K562 (cell line): Measurements from ENCODE around the gene CYB5D1. TPM values are rescaled to one million over a fixed set of nuclear protein-coding genes. Genes with fewer than 3 reads are reported as not detected.

Experiments
- BRF1 ChIP-seq: IDR thresholded peaks from 3 replicates; pipeline ENCODE4 v1.6.1; 2011; ENCODE audit warnings: borderline replicate concordance, mild to moderate bottlenecking; ENCODE audit not compliant: insufficient read length; ENCODE audit errors: extremely low read depth
- EGR1 ChIP-seq: fragments of 450-650 bp; conservative IDR thresholded peaks from 2 replicates; pipeline ENCODE4 v1.6.1; 2017; ENCODE audit warnings: mild to moderate bottlenecking
- ELF2 ChIP-seq: fragments of 250-450 bp; sonication (Bioruptor Pico); IDR thresholded peaks from 2 replicates; pipeline ENCODE4 v1.5.0; 2021; ENCODE audit warnings: mild to moderate bottlenecking
- HDAC8 ChIP-seq: fragments of 450-650 bp; IDR thresholded peaks from 2 replicates; pipeline ENCODE4 v1.6.1; 2016; ENCODE audit warnings: mild to moderate bottlenecking, missing genetic modification characterization, moderate library complexity, missing compliant biosample characterization
- HIVEP1 ChIP-seq: fragments of 250-450 bp; sonication (Bioruptor Pico); IDR thresholded peaks from 2 replicates; pipeline ENCODE4 v1.4.0; 2020; ENCODE audit warnings: mild to moderate bottlenecking
- HNRNPL ChIP-seq: fragments of 200-400 bp; formaldehyde crosslinking; IDR thresholded peaks from 2 replicates; pipeline ENCODE4 v1.6.1; 2017; ENCODE audit warnings: low read depth, mild to moderate bottlenecking, low read length
- HNRNPUL1 ChIP-seq: fragments of 200-400 bp; formaldehyde crosslinking; IDR thresholded peaks from 2 replicates; pipeline ENCODE4 v1.6.1; 2017; ENCODE audit warnings: low read length
- KLF10 ChIP-seq: fragments of 250-450 bp; sonication (Bioruptor Pico); IDR thresholded peaks from 2 replicates; pipeline ENCODE4 v1.6.1; 2021; ENCODE audit warnings: matching md5 sums
- MEF2D ChIP-seq: conservative IDR thresholded peaks from 2 replicates; pipeline ENCODE4 v1.6.1; 2016; ENCODE audit warnings: low read depth, missing genetic modification characterization, missing compliant biosample characterization
- NFIX ChIP-seq: fragments of 250-450 bp; sonication (Bioruptor Pico); IDR thresholded peaks from 2 replicates; pipeline ENCODE4 v1.4.0; 2020; ENCODE audit warnings: low read depth, mild to moderate bottlenecking, moderate library complexity
- NUFIP1 ChIP-seq: fragments of 450-650 bp; IDR thresholded peaks from 2 replicates; pipeline ENCODE4 v1.6.1; 2018; ENCODE audit not compliant: partially characterized antibody
- RNF2 ChIP-seq: sonication (generic); IDR thresholded peaks from 2 replicates; pipeline ENCODE4 v1.6.1; 2016
- SOX6 ChIP-seq: fragments of 450-650 bp; IDR thresholded peaks from 2 replicates; pipeline ENCODE4 v1.6.1; 2014; ENCODE audit warnings: mild to moderate bottlenecking
- TAL1 ChIP-seq: fragments of 450-650 bp; IDR thresholded peaks from 2 replicates; pipeline ENCODE4 v1.6.1; 2016; ENCODE audit warnings: mild to moderate bottlenecking
- ZNF134 ChIP-seq: fragments of 250-450 bp; sonication (Bioruptor Pico); conservative IDR thresholded peaks from 2 replicates; pipeline ENCODE4 v1.4.0; 2020
- ZNF431 ChIP-seq: sonication (generic); formaldehyde crosslinking; IDR thresholded peaks from 2 replicates; pipeline ENCODE4 v1.8.0; 2022; ENCODE audit warnings: mild to moderate bottlenecking, missing genetic modification reagents
- ZNF589 ChIP-seq: fragments of 200-800 bp; sonication (Bioruptor generic); IDR thresholded peaks from 2 replicates; pipeline ENCODE4 v1.6.1; 2016; ENCODE audit warnings: low read depth, missing genetic modification characterization, missing compliant biosample characterization
- ZNF668 ChIP-seq: fragments of 250-450 bp; sonication (Bioruptor Pico); IDR thresholded peaks from 2 replicates; pipeline ENCODE4 v1.8.0; 2022; ENCODE audit warnings: mild to moderate bottlenecking, inconsistent platforms
- ZNF707 ChIP-seq: fragments of 250-450 bp; sonication (Bioruptor Pico); conservative IDR thresholded peaks from 2 replicates; pipeline ENCODE4 v1.8.0; 2022; ENCODE audit warnings: inconsistent platforms, mild to moderate bottlenecking, moderate library complexity
- polyA plus RNA-seq, 8 experiments: library from polyadenylated mRNA; depleted of rRNA in 4 of 8; stranded (reverse) in 5 of 8; unstranded in 3 of 8; fragments of >200 nt; fragmentation: Nextera tagmentation in 2 of 8; fragmentation: Illumina TruSeq in 1 of 8; extraction: Ambion mirVana in 2 of 8; extraction: Trizol in 1 of 8; gene quantifications; 2 replicates each; pipeline versions ENCODE4 v1.2.1 to v1.2.3, GENCODE V29; 2011 to 2014; ENCODE audit warnings: inconsistent platforms in 1 of 8, missing spikeins in 1 of 8
- total RNA-seq, 7 experiments: library from RNA; depleted of rRNA in 6 of 7; stranded (reverse); fragments of >200 nt in 6 of 7; fragmentation: Illumina TruSeq in 2 of 7; extraction: Trizol in 2 of 7; gene quantifications; 2 replicates each; pipeline versions ENCODE4 v1.2.1 to v1.2.3, GENCODE V29; 2011 to 2021; ENCODE audit warnings: low replicate concordance in 1 of 7
- TF ChIP-seq, protein P1 (sequence below): fragments of 450-650 bp; formaldehyde crosslinking; IDR thresholded peaks from 2 replicates; pipeline ENCODE4 v1.4.0; 2020; ENCODE audit warnings: mild to moderate bottlenecking, moderate library complexity
- TF ChIP-seq, protein P2 (sequence below), 2 experiments: fragments of 150-350 bp in 1 of 2; IDR thresholded peaks; 2 replicates each; pipeline ENCODE4 v1.6.1; 2012 to 2016; ENCODE audit warnings: low read depth in 2 of 2, low read length in 2 of 2, mild to moderate bottlenecking in 1 of 2, moderate library complexity in 1 of 2
- TF ChIP-seq, protein P3 (sequence below): sonication (generic); formaldehyde crosslinking; IDR thresholded peaks from 2 replicates; pipeline ENCODE4 v1.4.0; 2020; ENCODE audit warnings: mild to moderate bottlenecking, missing genetic modification reagents
- TF ChIP-seq, protein P4 (sequence below): fragments of 450-650 bp; IDR thresholded peaks from 2 replicates; pipeline ENCODE4 v1.6.1; 2016; ENCODE audit warnings: missing biosample characterization, missing genetic modification characterization

The CYB5D1 gene
- total and polyA plus RNA-seq, 9 of the 15 experiments (the other 6 are each of a cell fraction or from before 2014, with no cell fraction given), result 2.4 to 7.9 (median 5.7) TPM

DNA sequence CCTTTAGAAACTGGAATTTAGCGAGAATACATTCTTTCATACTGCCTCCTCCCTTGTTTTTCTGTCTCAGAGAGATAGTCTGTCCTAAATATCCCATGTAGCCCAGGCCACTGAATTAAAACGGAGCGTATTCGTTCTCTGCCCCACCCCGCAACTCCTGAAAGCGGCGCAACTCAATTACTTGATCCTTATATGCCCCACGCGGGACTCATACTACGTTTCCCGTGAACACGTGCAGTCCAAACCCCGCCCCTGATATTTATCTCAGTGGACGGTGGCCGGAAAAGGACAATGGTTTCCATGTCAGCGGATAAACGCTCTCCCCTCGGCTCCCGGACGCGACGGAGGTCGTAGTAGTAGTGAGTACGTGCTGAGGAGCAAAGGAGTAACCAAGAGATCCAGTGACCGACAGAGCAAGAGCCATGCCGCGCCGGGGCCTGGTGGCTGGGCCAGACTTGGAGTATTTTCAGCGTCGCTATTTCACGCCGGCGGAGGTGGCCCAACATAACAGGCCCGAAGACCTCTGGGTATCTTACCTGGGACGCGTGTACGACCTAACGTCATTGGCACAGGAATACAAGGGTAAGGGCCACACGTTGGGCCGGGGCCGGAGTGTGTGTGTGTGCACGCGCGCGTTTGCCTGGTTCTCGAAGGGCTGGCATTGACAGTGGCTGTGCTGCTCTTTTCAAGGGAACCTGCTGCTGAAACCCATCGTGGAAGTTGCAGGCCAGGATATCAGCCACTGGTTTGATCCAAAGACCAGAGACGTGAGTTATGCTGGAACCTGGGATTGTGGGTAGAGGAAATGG lies at the start of gene CYB5D1 (continued):
- TF ChIP-seq TAL1, result no peak
- no peak for TF ChIP-seq HNRNPL
- TF ChIP-seq NFIX (CRISPR knock-in tag), result no peak
- TF ChIP-seq SOX6, result no peak
- TF ChIP-seq KLF10, result no peak
- no peak for TF ChIP-seq ZNF668 (CRISPR knock-in tag)
- no peak for TF ChIP-seq RNF2
- TF ChIP-seq ELF2 (CRISPR knock-in tag), result no peak
- TF ChIP-seq ZNF589 (CRISPR knock-in tag), result no peak
- TF ChIP-seq BRF1, result no peak
- no peak for TF ChIP-seq NUFIP1
- no peak for TF ChIP-seq HDAC8 (tag)
- TF ChIP-seq, protein P1, sequence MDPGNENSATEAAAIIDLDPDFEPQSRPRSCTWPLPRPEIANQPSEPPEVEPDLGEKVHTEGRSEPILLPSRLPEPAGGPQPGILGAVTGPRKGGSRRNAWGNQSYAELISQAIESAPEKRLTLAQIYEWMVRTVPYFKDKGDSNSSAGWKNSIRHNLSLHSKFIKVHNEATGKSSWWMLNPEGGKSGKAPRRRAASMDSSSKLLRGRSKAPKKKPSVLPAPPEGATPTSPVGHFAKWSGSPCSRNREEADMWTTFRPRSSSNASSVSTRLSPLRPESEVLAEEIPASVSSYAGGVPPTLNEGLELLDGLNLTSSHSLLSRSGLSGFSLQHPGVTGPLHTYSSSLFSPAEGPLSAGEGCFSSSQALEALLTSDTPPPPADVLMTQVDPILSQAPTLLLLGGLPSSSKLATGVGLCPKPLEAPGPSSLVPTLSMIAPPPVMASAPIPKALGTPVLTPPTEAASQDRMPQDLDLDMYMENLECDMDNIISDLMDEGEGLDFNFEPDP (CRISPR knock-in tag), result no peak
- no peak for TF ChIP-seq ZNF707
- TF ChIP-seq ZNF431 (CRISPR knock-in tag), result no peak
- TF ChIP-seq, protein P2, sequence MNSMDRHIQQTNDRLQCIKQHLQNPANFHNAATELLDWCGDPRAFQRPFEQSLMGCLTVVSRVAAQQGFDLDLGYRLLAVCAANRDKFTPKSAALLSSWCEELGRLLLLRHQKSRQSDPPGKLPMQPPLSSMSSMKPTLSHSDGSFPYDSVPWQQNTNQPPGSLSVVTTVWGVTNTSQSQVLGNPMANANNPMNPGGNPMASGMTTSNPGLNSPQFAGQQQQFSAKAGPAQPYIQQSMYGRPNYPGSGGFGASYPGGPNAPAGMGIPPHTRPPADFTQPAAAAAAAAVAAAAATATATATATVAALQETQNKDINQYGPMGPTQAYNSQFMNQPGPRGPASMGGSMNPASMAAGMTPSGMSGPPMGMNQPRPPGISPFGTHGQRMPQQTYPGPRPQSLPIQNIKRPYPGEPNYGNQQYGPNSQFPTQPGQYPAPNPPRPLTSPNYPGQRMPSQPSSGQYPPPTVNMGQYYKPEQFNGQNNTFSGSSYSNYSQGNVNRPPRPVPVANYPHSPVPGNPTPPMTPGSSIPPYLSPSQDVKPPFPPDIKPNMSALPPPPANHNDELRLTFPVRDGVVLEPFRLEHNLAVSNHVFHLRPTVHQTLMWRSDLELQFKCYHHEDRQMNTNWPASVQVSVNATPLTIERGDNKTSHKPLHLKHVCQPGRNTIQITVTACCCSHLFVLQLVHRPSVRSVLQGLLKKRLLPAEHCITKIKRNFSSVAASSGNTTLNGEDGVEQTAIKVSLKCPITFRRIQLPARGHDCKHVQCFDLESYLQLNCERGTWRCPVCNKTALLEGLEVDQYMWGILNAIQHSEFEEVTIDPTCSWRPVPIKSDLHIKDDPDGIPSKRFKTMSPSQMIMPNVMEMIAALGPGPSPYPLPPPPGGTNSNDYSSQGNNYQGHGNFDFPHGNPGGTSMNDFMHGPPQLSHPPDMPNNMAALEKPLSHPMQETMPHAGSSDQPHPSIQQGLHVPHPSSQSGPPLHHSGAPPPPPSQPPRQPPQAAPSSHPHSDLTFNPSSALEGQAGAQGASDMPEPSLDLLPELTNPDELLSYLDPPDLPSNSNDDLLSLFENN (IDR thresholded peaks at IDR 0.05; ENCODE audit: low read depth in 2 of 2, low read length in 2 of 2), result no peak
- TF ChIP-seq MEF2D (tag), result no peak
- TF ChIP-seq HNRNPUL1, result no peak
- no peak for TF ChIP-seq ZNF134
- TF ChIP-seq HIVEP1 (CRISPR knock-in tag), result no peak
- TF ChIP-seq, protein P3, sequence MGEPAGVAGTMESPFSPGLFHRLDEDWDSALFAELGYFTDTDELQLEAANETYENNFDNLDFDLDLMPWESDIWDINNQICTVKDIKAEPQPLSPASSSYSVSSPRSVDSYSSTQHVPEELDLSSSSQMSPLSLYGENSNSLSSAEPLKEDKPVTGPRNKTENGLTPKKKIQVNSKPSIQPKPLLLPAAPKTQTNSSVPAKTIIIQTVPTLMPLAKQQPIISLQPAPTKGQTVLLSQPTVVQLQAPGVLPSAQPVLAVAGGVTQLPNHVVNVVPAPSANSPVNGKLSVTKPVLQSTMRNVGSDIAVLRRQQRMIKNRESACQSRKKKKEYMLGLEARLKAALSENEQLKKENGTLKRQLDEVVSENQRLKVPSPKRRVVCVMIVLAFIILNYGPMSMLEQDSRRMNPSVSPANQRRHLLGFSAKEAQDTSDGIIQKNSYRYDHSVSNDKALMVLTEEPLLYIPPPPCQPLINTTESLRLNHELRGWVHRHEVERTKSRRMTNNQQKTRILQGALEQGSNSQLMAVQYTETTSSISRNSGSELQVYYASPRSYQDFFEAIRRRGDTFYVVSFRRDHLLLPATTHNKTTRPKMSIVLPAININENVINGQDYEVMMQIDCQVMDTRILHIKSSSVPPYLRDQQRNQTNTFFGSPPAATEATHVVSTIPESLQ (CRISPR knock-in tag), result no peak; the same call in 1 of the 2 replicates
- no peak for TF ChIP-seq EGR1
- TF ChIP-seq, protein P4, sequence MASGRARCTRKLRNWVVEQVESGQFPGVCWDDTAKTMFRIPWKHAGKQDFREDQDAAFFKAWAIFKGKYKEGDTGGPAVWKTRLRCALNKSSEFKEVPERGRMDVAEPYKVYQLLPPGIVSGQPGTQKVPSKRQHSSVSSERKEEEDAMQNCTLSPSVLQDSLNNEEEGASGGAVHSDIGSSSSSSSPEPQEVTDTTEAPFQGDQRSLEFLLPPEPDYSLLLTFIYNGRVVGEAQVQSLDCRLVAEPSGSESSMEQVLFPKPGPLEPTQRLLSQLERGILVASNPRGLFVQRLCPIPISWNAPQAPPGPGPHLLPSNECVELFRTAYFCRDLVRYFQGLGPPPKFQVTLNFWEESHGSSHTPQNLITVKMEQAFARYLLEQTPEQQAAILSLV, result no peak
